MM.1S (cell line): Measurements from ENCODE around the gene GPR35.

Experiments used
- DNase-seq: peaks from one replicate; pipeline ENCODE4 v3.0.0-alpha.2; 2015
- H2AFZ ChIP-seq: fragments of 300-600 bp; sonication (generic); 2 replicates; pipeline ENCODE4 v1.6.0; 2016; ENCODE audit warnings: antibody characterized with exemption, low read length
- H3F3A ChIP-seq: fragments of 300-600 bp; sonication (generic); 2 replicates; pipeline ENCODE4 v1.6.1; 2016; ENCODE audit warnings: mild to moderate bottlenecking, antibody characterized with exemption, low read length, moderate library complexity, mixed read lengths; ENCODE audit not compliant: insufficient read depth
- H3K27ac ChIP-seq: fragments of 300-600 bp; sonication (generic); 2 replicates; pipeline ENCODE4 v1.5.1; 2016; ENCODE audit warnings: mild to moderate bottlenecking, low read length
- H3K27me3 ChIP-seq: fragments of 300-600 bp; sonication (generic); replicated peaks from 2 replicates; pipeline ENCODE4 v1.6.0; 2016; ENCODE audit warnings: low read length; ENCODE audit not compliant: insufficient read depth
- H3K36me3 ChIP-seq: fragments of 300-600 bp; sonication (generic); replicated peaks from 2 replicates; pipeline ENCODE4 v1.6.1; 2016; ENCODE audit warnings: mild to moderate bottlenecking, low read length, mixed read lengths; ENCODE audit not compliant: insufficient read depth
- H3K4me1 ChIP-seq: fragments of 300-600 bp; sonication (generic); 2 replicates; pipeline ENCODE4 v1.6.1; 2016; ENCODE audit warnings: low read length, mixed read lengths
- H3K4me2 ChIP-seq: fragments of 300-600 bp; sonication (generic); 2 replicates; pipeline ENCODE4 v1.6.0; 2016; ENCODE audit warnings: low read depth, low read length
- H3K4me3 ChIP-seq: fragments of 300-600 bp; sonication (generic); 2 replicates; pipeline ENCODE4 v1.5.1; 2016; ENCODE audit warnings: low read length, mixed read lengths
- H3K79me2 ChIP-seq: fragments of 300-600 bp; sonication (generic); 2 replicates; pipeline ENCODE4 v1.6.1; 2016; ENCODE audit warnings: mixed run types, low read length, mixed read lengths
- H3K9ac ChIP-seq: fragments of 300-600 bp; sonication (generic); 2 replicates; pipeline ENCODE4 v1.6.1; 2016; ENCODE audit warnings: low read length, mixed read lengths
- H3K9me2 ChIP-seq: fragments of 300-600 bp; sonication (generic); replicated peaks from 2 replicates; pipeline ENCODE4 v1.6.1; 2016; ENCODE audit warnings: mild to moderate bottlenecking, low read length, mixed read lengths; ENCODE audit not compliant: insufficient read depth
- H3K9me3 ChIP-seq: fragments of 300-600 bp; sonication (generic); replicated peaks from 2 replicates; pipeline ENCODE4 v1.6.1; 2016; ENCODE audit warnings: mild to moderate bottlenecking, low read length, mixed read lengths; ENCODE audit not compliant: insufficient read depth
- H4K20me1 ChIP-seq: fragments of 300-600 bp; sonication (generic); 2 replicates; pipeline ENCODE4 v1.6.1; 2016; ENCODE audit warnings: mild to moderate bottlenecking, low read length, moderate library complexity, mixed read lengths; ENCODE audit not compliant: insufficient read depth
- CTCF ChIP-seq: fragments of 300-600 bp; sonication (generic); IDR thresholded peaks from 2 replicates; pipeline ENCODE4 v1.5.1; 2016; ENCODE audit warnings: antibody characterized with exemption, low read length, mixed read lengths
- EZH2 ChIP-seq: fragments of 300-600 bp; sonication (generic); optimal IDR thresholded peaks from 2 replicates; pipeline ENCODE3; 2017; ENCODE audit warnings: low read depth, mild to moderate bottlenecking, antibody characterized with exemption, low read length, mixed read lengths
- EZH2phosphoT487 ChIP-seq: fragments of 300-600 bp; sonication (generic); IDR thresholded peaks from 2 replicates; pipeline ENCODE4 v1.6.1; 2018; ENCODE audit warnings: antibody characterized with exemption, low read length

Gene GPR35

GRCh38 chr2:240598311-240598911 is 26.9 kb upstream of the GPR35 start:
- Histone ChIP-seq H3K36me3 (no peaks in the 10 kb centered on the region), H3K27me3 (no peaks in the 10 kb centered on the region), H2AFZ (no peak overlapping the region), H3K9ac (no peak overlapping the region), H3K9me3 (no peaks in the 10 kb centered on the region), H4K20me1 (no peaks in the 10 kb centered on the region), H3F3A (no peaks in the 10 kb centered on the region), H3K4me1 (no peaks in the 10 kb centered on the region), H3K4me3 (no peak overlapping the region), H3K9me2 (no peaks in the 10 kb centered on the region), H3K27ac (no peak overlapping the region), H3K79me2 (peaks cover 11% of the 10 kb centered on the region), H3K4me2 (no peak overlapping the region)
- no peak for DNase-seq
- TF ChIP-seq EZH2phosphoT487, result no peak
- TF ChIP-seq CTCF, result no peak
- no peak for TF ChIP-seq EZH2

- no peak for DNase-seq
- Histone ChIP-seq H3K27ac (no peak overlapping the region), H3K4me3 (no peak overlapping the region), H3K9me3 (no peaks in the 10 kb centered on the region), H3K27me3 (no peaks in the 10 kb centered on the region), H3K4me1 (no peaks in the 10 kb centered on the region), H3K79me2 (peaks cover 5% of the 10 kb centered on the region), H4K20me1 (no peaks in the 10 kb centered on the region), H3K4me2 (no peak overlapping the region), H3K9me2 (no peaks in the 10 kb centered on the region), H3K9ac (no peak overlapping the region), H3K36me3 (no peaks in the 10 kb centered on the region), H2AFZ (no peak overlapping the region), H3F3A (no peaks in the 10 kb centered on the region)
- no peak for TF ChIP-seq EZH2phosphoT487
- no peak for TF ChIP-seq CTCF
- TF ChIP-seq EZH2, result no peak
Observed at GRCh38 chr2:240599141-240599583, 26.1 kb upstream of the GPR35 start.

- Histone ChIP-seq H3K4me1 (no peaks in the 10 kb centered on the region), H3K4me3 (no peak overlapping the region), H3K79me2 (no peaks in the 10 kb centered on the region; the same call in 1 of the 2 replicates), H3K9me2 (no peaks in the 10 kb centered on the region), H4K20me1 (no peaks in the 10 kb centered on the region), H3K9me3 (no peaks in the 10 kb centered on the region), H3K27me3 (no peaks in the 10 kb centered on the region), H3K4me2 (no peak overlapping the region), H3K9ac (no peak overlapping the region), H2AFZ (no peak overlapping the region), H3K27ac (no peak overlapping the region), H3K36me3 (no peaks in the 10 kb centered on the region), H3F3A (no peaks in the 10 kb centered on the region)
- TF ChIP-seq EZH2phosphoT487 (no peak), EZH2 (no peak), CTCF (no peak)
- no peak for DNase-seq
Observed at GRCh38 chr2:240600451-240600961, 24.8 kb upstream of the GPR35 start.
